Keratinocyte (primary cell): ENCODE data around the gene WNK2. TPM values are rescaled to one million over a fixed set of nuclear protein-coding genes. Genes with fewer than 3 reads are reported as not detected.

ENCODE experiments used
- DNase-seq: peaks from one replicate; pipeline ENCODE4 v3.0.0-alpha.2; 2011; ENCODE audit warnings: low read depth, missing footprints, low spot score
- FAIRE-seq: peaks from 2 replicates; lab custom pipeline; 2011; peaks lifted over from hg19 to GRCh38; lab: Jason Lieb, UNC
- H2AFZ ChIP-seq: 2 replicates; pipeline ENCODE4 v1.6.0; 2012; ENCODE audit warnings: low read length, control low read depth, inconsistent platforms; ENCODE audit not compliant: control insufficient read depth
- H3K27ac ChIP-seq: 2 replicates; pipeline ENCODE4 v1.5.1; 2011; ENCODE audit warnings: low read length; ENCODE audit not compliant: control insufficient read depth, insufficient read depth
- H3K27me3 ChIP-seq: 3 replicates; pipeline ENCODE4 v1.6.0; 2011; ENCODE audit warnings: low read length; ENCODE audit not compliant: control insufficient read depth, insufficient read depth; ENCODE audit errors: extremely low read depth
- H3K36me3 ChIP-seq, 2 experiments: 2 replicates in 1 of 2; 3 replicates in 1 of 2; pipeline ENCODE4 v1.5.1; 2011; ENCODE audit warnings: low read length in 2 of 2, mild to moderate bottlenecking in 1 of 2; ENCODE audit not compliant: control insufficient read depth in 2 of 2, insufficient read depth in 2 of 2; ENCODE audit errors: extremely low read depth in 1 of 2
- H3K4me1 ChIP-seq: 3 replicates; pipeline ENCODE4 v1.5.1; 2011; ENCODE audit warnings: low read length; ENCODE audit not compliant: control insufficient read depth, insufficient read depth; ENCODE audit errors: extremely low read depth
- H3K4me2 ChIP-seq: 3 replicates; pipeline ENCODE4 v1.6.0; 2011; ENCODE audit warnings: low read depth, low read length; ENCODE audit not compliant: control insufficient read depth, insufficient read depth; ENCODE audit errors: extremely low read depth
- H3K4me3 ChIP-seq, 3 experiments: fragments of 200-600 bp in 1 of 3; sonication (generic) in 1 of 3; 2 replicates in 2 of 3; 3 replicates in 1 of 3; pipeline ENCODE4 v1.5.1; 2011 to 2016; ENCODE audit warnings: low read length in 3 of 3, mild to moderate bottlenecking in 3 of 3, control low read depth in 2 of 3, inconsistent platforms in 1 of 3, low read depth in 1 of 3, mixed read lengths in 1 of 3, mixed run types in 1 of 3, moderate library complexity in 1 of 3; ENCODE audit not compliant: control insufficient read depth in 2 of 3, insufficient read depth in 2 of 3; ENCODE audit errors: extremely low read depth in 1 of 3
- H3K79me2 ChIP-seq: 2 replicates; pipeline ENCODE4 v1.6.0; 2012; ENCODE audit warnings: low read length; ENCODE audit not compliant: control insufficient read depth, insufficient read depth
- H3K9ac ChIP-seq: 3 replicates; pipeline ENCODE4 v1.6.0; 2011; ENCODE audit warnings: low read length; ENCODE audit not compliant: control insufficient read depth, insufficient read depth; ENCODE audit errors: extremely low read depth
- H3K9me1 ChIP-seq: 3 replicates; pipeline ENCODE4 v1.6.0; 2011; ENCODE audit warnings: low read length; ENCODE audit not compliant: control insufficient read depth, insufficient read depth; ENCODE audit errors: extremely low read depth
- H3K9me3 ChIP-seq: 2 replicates; pipeline ENCODE4 v1.5.1; 2012; ENCODE audit warnings: low read depth, low read length; ENCODE audit not compliant: control insufficient read depth
- H4K20me1 ChIP-seq: 3 replicates; pipeline ENCODE4 v1.6.0; 2011; ENCODE audit warnings: low read length; ENCODE audit not compliant: control insufficient read depth, insufficient read depth; ENCODE audit errors: extremely low read depth
- CTCF ChIP-seq, 3 experiments: IDR thresholded peaks in 1 of 3; conservative IDR thresholded peaks in 1 of 3; optimal IDR thresholded peaks in 1 of 3; 2 replicates in 2 of 3; 3 replicates in 1 of 3; pipeline versions ENCODE3 to v1.5.1; 2011; ENCODE audit warnings: low read length in 3 of 3, mild to moderate bottlenecking in 3 of 3, moderate library complexity in 2 of 3, control low read depth in 1 of 3, inconsistent platforms in 1 of 3; ENCODE audit not compliant: insufficient read depth in 2 of 3; ENCODE audit errors: extremely low read depth in 1 of 3
- EZH2 ChIP-seq: IDR thresholded peaks from one replicate; pipeline ENCODE4 v1.6.1; 2012; ENCODE audit warnings: inconsistent platforms, mild to moderate bottlenecking, low read length, moderate library complexity
- dilution Hi-C: fragments of 300-500 bp; cut with MboI; formaldehyde crosslinking; loops from one replicate; pipeline ENCODE4 v1.7.0; 2020; ENCODE audit warnings: low sequenced_read_pairs; ENCODE audit not compliant: extremely low pct_ligation_motif_present
- polyA plus RNA-seq, 5 experiments: library from polyadenylated mRNA; depleted of rRNA in 3 of 5; stranded (reverse) in 3 of 5; stranded (forward) in 1 of 5; unstranded in 1 of 5; fragments of >200 nt; gene quantifications; 1 replicate in 1 of 5; 2 replicates in 3 of 5; 3 replicates in 1 of 5; pipeline versions ENCODE4 v1.2.1 to v1.2.3, GENCODE V29; 2011 to 2012; ENCODE audit warnings: missing spikeins in 2 of 5, low read depth in 1 of 5, low replicate concordance in 1 of 5

Gene WNK2
- polyA plus RNA-seq, 1 donor (not counting 4 experiments of a cell fraction or from before 2014, with no cell fraction given), result not detected

- no peak for TF ChIP-seq EZH2
- no peak for TF ChIP-seq CTCF (optimal IDR thresholded peaks at IDR 0.05 in 1 of 3, IDR thresholded peaks at IDR 0.05 in 1 of 3, conservative IDR thresholded peaks at IDR 0.05 in 1 of 3; ENCODE audit: extremely low read depth in 1 of 3, insufficient read depth in 2 of 3, low read length in 3 of 3)
- Histone ChIP-seq H3K9ac (no peak overlapping the region), H3K4me3 (no peak overlapping the region), H3K9me1 (no peaks in the 10 kb centered on the region), H3K9me3 (no peaks in the 10 kb centered on the region), H3K36me3 (no peaks in the 10 kb centered on the region), H3K27me3 (peaks cover 5% of the 10 kb centered on the region), H4K20me1 (no peaks in the 10 kb centered on the region), H3K4me1 (no peaks in the 10 kb centered on the region), H3K27ac (no peak overlapping the region), H3K4me2 (no peak overlapping the region), H3K79me2 (no peaks in the 10 kb centered on the region), H2AFZ (no peak overlapping the region)
- no peak for DNase-seq
- FAIRE-seq, result no peak
- dilution Hi-C loops, result no loop called here
Observed at GRCh38 chr9:93167838-93168237, 16.1 kb upstream of the WNK2 start.

DNA sequence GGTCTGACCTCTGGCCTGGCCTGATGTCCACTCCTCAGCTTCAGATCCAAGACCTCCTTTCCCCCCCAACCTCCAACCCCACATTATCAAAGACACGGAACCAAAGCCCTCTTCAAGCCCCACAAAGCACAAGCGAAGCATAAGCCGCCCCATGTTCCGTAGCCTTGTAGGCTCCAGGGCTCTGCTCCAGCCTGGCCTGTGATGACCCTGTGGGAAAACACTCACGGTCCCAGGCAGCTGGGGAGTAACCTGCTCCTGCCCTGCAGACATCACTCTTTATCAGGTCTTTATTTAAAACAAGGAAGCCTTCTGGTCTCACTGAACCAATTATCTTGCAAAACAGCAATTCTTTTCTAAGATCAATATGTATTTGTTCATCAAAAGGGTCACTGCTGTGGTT, 15.4 kb upstream of the WNK2 start:
- H2AFZ ChIP-seq, result no peak overlapping the region
- H3K27ac ChIP-seq, result no peak overlapping the region
- no peaks in the 10 kb centered on the region for H3K36me3 ChIP-seq
- DNase-seq (no peak), FAIRE-seq (no peak)
- H3K9me1 ChIP-seq, result no peaks in the 10 kb centered on the region
- no peak overlapping the region for H3K4me2 ChIP-seq
- dilution Hi-C loops, result no loop called here
- H3K9ac ChIP-seq, result no peak overlapping the region
- TF ChIP-seq CTCF (optimal IDR thresholded peaks at IDR 0.05 in 1 of 3, IDR thresholded peaks at IDR 0.05 in 1 of 3, conservative IDR thresholded peaks at IDR 0.05 in 1 of 3; ENCODE audit: extremely low read depth in 1 of 3, insufficient read depth in 2 of 3, low read length in 3 of 3), result no peak
- no peak for TF ChIP-seq EZH2
- peaks cover 6% of the 10 kb centered on the region for H3K27me3 ChIP-seq
- H3K4me3 ChIP-seq, result no peak overlapping the region
- no peaks in the 10 kb centered on the region for H4K20me1 ChIP-seq
- no peaks in the 10 kb centered on the region for H3K79me2 ChIP-seq
- H3K9me3 ChIP-seq, result no peaks in the 10 kb centered on the region
- no peaks in the 10 kb centered on the region for H3K4me1 ChIP-seq
